Activated CD8-positive, alpha-beta T cell treated with anti-CD3 and anti-CD28 coated beads for 36 hours (primary cell): Measurements from ENCODE around the gene DNMBP. TPM values are rescaled to one million over a fixed set of nuclear protein-coding genes. Genes with fewer than 3 reads are reported as not detected.

ENCODE experiments used
- ATAC-seq: fragments of 200-7000 bp; cut with Tn5 transposase; one replicate; pipeline ENCODE4 v1.10.0; 2021; ENCODE audit warnings: mild to moderate bottlenecking, moderate library complexity
- CTCF ChIA-PET: fragments of 350-600 bp; sonication (Branson Sonifier 250); formaldehyde crosslinking; loops from one replicate; lab custom pipeline; 2021; ENCODE audit warnings: antibody characterized with exemption; lab: Charles Lee
- POLR2A ChIA-PET: fragments of 350-600 bp; sonication (Branson Sonifier 250); formaldehyde crosslinking; loops from one replicate; lab custom pipeline; 2021; ENCODE audit warnings: antibody characterized with exemption; lab: Charles Lee
- DNase-seq: peaks from one replicate; pipeline ENCODE4 v3.0.0-alpha.2; 2020
- H3K27ac Mint-ChIP-seq: one replicate; pipeline ENCODE4 v1.8.0; 2021; ENCODE audit warnings: mild to moderate bottlenecking, mixed read lengths
- H3K27me3 Mint-ChIP-seq: one replicate; pipeline ENCODE4 v1.8.0; 2021; ENCODE audit warnings: mixed read lengths
- H3K36me3 Mint-ChIP-seq: one replicate; pipeline ENCODE4 v1.8.0; 2021; ENCODE audit warnings: low read depth, mixed read lengths
- H3K4me1 Mint-ChIP-seq: one replicate; pipeline ENCODE4 v1.8.0; 2021; ENCODE audit warnings: low read depth, mixed read lengths
- H3K4me3 Mint-ChIP-seq: one replicate; pipeline ENCODE4 v1.8.0; 2021; ENCODE audit warnings: mild to moderate bottlenecking, moderate library complexity, mixed read lengths
- H3K9me3 Mint-ChIP-seq: one replicate; pipeline ENCODE4 v1.8.0; 2021; ENCODE audit warnings: mixed read lengths
- intact Hi-C: fragments of 100-400 bp; cut with micrococcal nuclease; formaldehyde crosslinking; loops from one replicate; pipeline ENCODE4 v1.10.0; 2022
- total RNA-seq, 2 experiments: library from RNA; stranded (reverse); gene quantifications; one replicate each; pipeline ENCODE4 v1.2.3, GENCODE V29; 2021
- TF ChIP-seq, protein P1 (sequence below): fragments of 200-600 bp; IDR thresholded peaks from one replicate; pipeline ENCODE4 v1.8.0; 2022; ENCODE audit warnings: antibody characterized with exemption, mild to moderate bottlenecking

The DNMBP gene
- total RNA-seq, 2 experiments from 2014 or later = 2.6 to 2.9 TPM

DNA sequence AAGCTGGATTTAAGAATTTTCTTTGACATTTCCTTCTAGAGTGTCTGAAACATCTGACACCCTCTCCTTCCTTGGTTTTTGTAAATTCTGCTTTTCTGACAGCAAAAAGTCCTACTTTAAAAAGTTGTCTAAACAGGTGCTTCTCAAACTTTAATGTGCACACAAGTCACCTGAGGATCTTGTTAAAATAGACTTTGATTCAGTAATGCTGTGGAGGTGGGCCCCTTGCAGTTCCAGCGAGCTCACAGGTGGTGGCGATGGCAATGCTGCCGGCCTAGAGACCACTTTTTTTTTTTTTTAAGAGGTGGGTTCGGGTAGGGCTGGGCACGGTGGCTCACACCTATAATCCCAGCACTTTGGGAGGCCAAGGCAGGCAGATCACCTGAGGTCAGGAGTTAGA lies 150.2 kb downstream of the DNMBP start:
- POLR2A ChIA-PET = interaction anchor here (1.2 kb wide), 1 partner anchor 11 kb away, joined by 7 read pairs; no protein-coding TSS in a partner anchor
- DNase-seq (peak; percentile 52), ATAC-seq (peak; percentile 47)
- Mint-ChIP-seq H3K4me3 (no peak overlapping the region), H3K36me3 (no peaks in the 10 kb centered on the region), H3K4me1 (no peaks in the 10 kb centered on the region), H3K9me3 (no peaks in the 10 kb centered on the region), H3K27me3 (peaks cover 17% of the 10 kb centered on the region), H3K27ac (no peak overlapping the region)
- CTCF ChIA-PET = interaction anchor here (1.2 to 5.5 kb wide), 6 partner anchors 10 to 186 kb away, joined by 3 to 30 read pairs (median 8); no protein-coding TSS in a partner anchor
- TF ChIP-seq, protein P1, sequence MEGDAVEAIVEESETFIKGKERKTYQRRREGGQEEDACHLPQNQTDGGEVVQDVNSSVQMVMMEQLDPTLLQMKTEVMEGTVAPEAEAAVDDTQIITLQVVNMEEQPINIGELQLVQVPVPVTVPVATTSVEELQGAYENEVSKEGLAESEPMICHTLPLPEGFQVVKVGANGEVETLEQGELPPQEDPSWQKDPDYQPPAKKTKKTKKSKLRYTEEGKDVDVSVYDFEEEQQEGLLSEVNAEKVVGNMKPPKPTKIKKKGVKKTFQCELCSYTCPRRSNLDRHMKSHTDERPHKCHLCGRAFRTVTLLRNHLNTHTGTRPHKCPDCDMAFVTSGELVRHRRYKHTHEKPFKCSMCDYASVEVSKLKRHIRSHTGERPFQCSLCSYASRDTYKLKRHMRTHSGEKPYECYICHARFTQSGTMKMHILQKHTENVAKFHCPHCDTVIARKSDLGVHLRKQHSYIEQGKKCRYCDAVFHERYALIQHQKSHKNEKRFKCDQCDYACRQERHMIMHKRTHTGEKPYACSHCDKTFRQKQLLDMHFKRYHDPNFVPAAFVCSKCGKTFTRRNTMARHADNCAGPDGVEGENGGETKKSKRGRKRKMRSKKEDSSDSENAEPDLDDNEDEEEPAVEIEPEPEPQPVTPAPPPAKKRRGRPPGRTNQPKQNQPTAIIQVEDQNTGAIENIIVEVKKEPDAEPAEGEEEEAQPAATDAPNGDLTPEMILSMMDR = peak; percentile 37
- intact Hi-C loops = no loop called here

DNA sequence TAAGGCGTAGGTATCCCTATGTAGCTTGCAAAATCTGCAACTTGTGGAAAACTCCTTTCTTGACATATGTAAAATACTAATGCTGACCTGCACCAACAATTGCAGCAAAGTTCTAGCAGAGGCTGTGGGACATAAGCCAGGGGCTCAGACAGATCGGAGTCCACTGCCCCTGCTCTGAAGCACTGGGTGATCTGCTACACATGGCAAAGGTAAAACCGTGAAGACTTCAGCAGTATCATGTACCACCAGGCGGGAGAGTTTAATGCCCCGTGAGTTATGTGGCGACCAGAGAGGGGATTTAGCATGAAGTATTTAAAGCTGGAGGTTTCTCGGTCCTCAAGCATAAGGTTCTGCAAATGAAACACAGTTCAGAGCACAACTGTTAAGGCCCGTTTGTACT lies 150.9 kb downstream of the DNMBP start:
- peaks cover 10% of the 10 kb centered on the region for H3K27me3 Mint-ChIP-seq
- no peak overlapping the region for H3K4me3 Mint-ChIP-seq
- TF ChIP-seq, protein P1 = no peak
- H3K27ac Mint-ChIP-seq = no peak overlapping the region
- POLR2A ChIA-PET = interaction anchor here (1.2 kb wide), 1 partner anchor 10 kb away, joined by 7 read pairs; no protein-coding TSS in a partner anchor
- DNase-seq (no peak), ATAC-seq (no peak)
- CTCF ChIA-PET = interaction anchor here (1.2 to 5.5 kb wide), 6 partner anchors 10 to 187 kb away, joined by 3 to 30 read pairs (median 8); no protein-coding TSS in a partner anchor
- no peaks in the 10 kb centered on the region for H3K4me1 Mint-ChIP-seq
- intact Hi-C loops = no loop called here
- no peaks in the 10 kb centered on the region for H3K9me3 Mint-ChIP-seq
- H3K36me3 Mint-ChIP-seq = no peaks in the 10 kb centered on the region

DNA sequence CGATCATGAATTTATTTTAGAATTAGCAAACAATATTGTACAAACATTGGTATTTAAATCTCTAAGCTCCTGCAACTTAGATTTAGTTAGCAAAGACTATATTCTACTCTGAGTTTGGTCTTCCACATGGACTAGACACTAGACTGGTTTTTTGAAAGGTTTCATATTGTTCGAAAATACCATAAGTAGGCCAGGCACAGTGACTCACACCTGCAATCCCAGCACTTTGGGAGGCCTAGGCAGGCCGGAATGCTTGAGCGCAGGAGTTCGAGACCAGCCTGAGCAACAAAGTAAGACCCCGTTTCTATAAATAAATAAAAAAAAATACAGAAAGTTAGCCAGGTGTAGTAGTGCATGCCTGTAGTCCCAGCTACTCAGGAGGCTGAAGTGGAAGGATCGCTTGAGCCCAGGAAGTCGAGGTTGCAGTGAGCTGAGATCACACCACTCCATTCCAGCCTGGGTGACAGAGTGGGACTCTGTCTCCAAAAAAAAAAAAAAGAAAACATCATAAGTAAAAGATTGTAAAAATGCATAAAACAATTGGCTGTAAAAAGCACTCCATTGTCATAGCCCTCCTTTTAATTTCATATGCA lies 154.2 kb downstream of the DNMBP start:
- H3K4me1 Mint-ChIP-seq = no peaks in the 10 kb centered on the region
- H3K27me3 Mint-ChIP-seq = peaks cover 2% of the 10 kb centered on the region
- H3K36me3 Mint-ChIP-seq = no peaks in the 10 kb centered on the region
- ChIA-PET CTCF (interaction anchor here (0.9 to 3.4 kb wide), 5 partner anchors 10 to 192 kb away, joined by 3 to 27 read pairs (median 13); partner anchors contain the start of gene DNMBP), POLR2A (no interaction called here)
- DNase-seq (no peak), ATAC-seq (no peak)
- H3K9me3 Mint-ChIP-seq = no peaks in the 10 kb centered on the region
- no peak overlapping the region for H3K4me3 Mint-ChIP-seq
- intact Hi-C loops = no loop called here
- TF ChIP-seq, protein P1 = no peak
- no peak overlapping the region for H3K27ac Mint-ChIP-seq

DNA sequence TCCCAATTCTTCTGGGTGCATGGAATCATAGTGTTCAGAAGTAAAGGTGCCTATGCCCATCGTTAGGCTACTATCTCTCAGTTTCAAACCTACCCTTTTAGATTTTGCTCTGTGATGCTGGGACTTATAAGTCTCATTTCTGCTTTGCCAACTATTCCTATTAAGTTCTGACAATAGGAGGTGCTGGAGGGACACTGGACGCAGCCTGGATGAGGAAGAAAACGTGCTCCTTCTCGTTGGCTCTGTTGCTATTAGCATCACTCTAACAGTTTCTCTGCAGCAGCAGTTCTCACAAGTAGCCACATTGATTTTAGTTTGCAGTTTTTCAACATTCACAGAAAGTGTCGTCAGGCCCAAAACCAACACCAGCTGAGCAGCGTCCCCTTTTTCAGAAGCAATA lies 154.9 kb downstream of the DNMBP start:
- TF ChIP-seq, protein P1 = no peak
- H3K4me1 Mint-ChIP-seq = no peaks in the 10 kb centered on the region
- no peak overlapping the region for H3K27ac Mint-ChIP-seq
- DNase-seq (no peak), ATAC-seq (no peak)
- CTCF ChIA-PET = interaction anchor here (0.9 to 3.4 kb wide), 4 partner anchors 9 to 191 kb away, joined by 3 to 27 read pairs (median 16); partner anchors contain the start of gene DNMBP
- H3K36me3 Mint-ChIP-seq = no peaks in the 10 kb centered on the region
- POLR2A ChIA-PET = no interaction called here
- peaks cover 2% of the 10 kb centered on the region for H3K27me3 Mint-ChIP-seq
- H3K9me3 Mint-ChIP-seq = no peaks in the 10 kb centered on the region
- intact Hi-C loops = no loop called here
- no peak overlapping the region for H3K4me3 Mint-ChIP-seq

DNA sequence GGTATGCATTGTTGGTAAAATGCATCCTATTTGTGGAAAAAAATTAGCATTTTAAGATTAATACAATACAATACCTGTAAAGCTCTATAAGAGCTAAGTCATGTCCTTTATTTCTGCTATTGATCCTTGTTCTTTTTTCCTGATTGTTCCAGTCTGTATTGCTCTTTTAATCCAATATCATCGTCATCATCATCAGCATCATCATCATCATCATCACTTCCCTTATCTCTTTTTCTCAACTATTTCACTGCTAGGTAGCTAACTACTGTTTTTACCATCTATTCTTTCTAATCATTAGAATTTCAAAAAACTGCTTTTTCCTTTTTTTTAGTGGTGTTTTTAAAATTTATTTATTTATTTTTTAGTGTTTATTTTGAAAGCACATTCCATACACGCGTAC lies 156.1 kb downstream of the DNMBP start:
- Mint-ChIP-seq H3K4me3 (no peak overlapping the region), H3K4me1 (no peaks in the 10 kb centered on the region), H3K36me3 (no peaks in the 10 kb centered on the region), H3K27ac (no peak overlapping the region), H3K9me3 (no peaks in the 10 kb centered on the region), H3K27me3 (no peaks in the 10 kb centered on the region)
- DNase-seq = no peak
- TF ChIP-seq, protein P1 = no peak
- ChIA-PET POLR2A (interaction anchor here (1.6 kb wide), 1 partner anchor 17 kb away, joined by 3 read pairs; no protein-coding TSS in a partner anchor), CTCF (interaction anchor here (1.6 to 11.7 kb wide), 3 partner anchors 8 to 191 kb away, joined by 13 to 196 read pairs (median 18); partner anchors contain the start of gene DNMBP)
- intact Hi-C loops = no loop called here
- ATAC-seq = no peak
